HG03469 (cell line): ENCODE results near the gene SLC22A3.

Source experiments
- ATAC-seq: cut with Tn5 transposase; IDR thresholded peaks from one replicate; pipeline ENCODE4 v1.9.1; 2021; ENCODE audit warnings: mild to moderate bottlenecking, moderate library complexity, moderate number of reproducible peaks; ENCODE audit not compliant: unreplicated experiment

Gene SLC22A3

DNA sequence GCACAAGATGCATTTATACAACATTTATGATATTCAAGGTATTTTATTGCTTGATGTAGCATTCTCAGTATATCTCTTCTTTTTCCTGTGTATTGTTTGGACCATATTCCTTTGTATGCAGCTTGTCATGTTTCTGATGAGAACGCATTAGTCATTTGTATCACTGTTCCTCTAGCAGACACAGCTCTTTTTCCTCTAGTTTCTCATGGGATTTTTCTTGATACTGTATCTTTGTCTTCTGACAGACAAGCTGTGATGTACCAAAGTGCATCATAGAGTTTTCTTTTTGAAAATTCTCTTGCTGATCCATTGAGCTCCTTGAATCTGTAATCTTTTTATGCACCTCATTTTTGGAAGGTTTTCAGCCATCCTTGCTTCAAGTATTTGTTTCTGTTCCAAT, 140.9 kb downstream of the SLC22A3 start:
- ATAC-seq = no peak

DNA sequence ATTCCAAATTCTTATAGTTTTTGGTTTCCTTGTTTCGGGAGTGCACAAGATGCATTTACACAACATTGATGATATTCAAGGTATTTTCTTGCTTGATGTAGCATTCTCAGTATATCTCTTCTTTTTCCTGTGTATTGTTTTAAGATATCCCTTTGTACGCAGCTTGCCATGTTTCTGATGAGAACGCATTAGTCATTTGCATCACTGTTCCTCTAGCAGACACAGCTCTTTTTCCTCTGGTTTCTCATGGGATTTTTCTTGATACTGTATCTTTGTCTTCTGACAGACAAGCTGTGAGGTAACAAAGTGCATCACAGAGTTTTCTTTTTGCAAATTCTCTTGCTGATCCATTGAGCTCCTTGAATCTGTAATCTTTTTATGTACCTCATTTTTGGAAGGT, 146.4 kb downstream of the SLC22A3 start:
- no peak for ATAC-seq

DNA sequence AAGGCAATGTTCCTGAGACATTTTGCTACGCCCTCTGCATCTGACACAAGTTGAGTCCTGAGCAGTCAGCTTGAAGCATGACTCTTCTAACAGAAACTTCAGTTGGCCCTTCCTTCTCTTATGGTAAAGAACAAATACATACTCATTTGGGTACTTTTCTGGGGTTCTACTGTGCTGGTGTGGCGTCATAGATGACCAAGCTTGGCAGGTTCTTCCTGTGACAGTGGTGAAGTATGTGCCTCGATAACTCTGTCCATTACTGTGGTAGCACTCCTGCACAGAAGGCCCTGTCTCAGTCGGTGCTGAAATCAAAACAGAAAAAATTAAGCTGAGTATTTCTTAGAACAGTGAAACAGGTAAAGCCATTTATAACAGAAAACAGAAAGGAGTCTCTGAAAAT, 152.5 kb downstream of the SLC22A3 start:
- ATAC-seq = no peak
